GM23338 (cell line): ENCODE data around the gene ENC1. TPM values are rescaled to one million over a fixed set of nuclear protein-coding genes. Genes with fewer than 3 reads are reported as not detected.

Source experiments
- ATAC-seq: fragments of 200-7000 bp; cut with Tn5 transposase; 3 replicates; pipeline ENCODE4 v1.9.1; 2020
- DNase-seq: peaks from one replicate; pipeline ENCODE4 v3.0.0-alpha.2; 2015; ENCODE audit warnings: low spot score
- H2AFZ ChIP-seq: fragments of 200-600 bp; sonication (generic); 2 replicates; pipeline ENCODE4 v1.8.0; 2016; ENCODE audit warnings: antibody characterized with exemption, mild to moderate bottlenecking, moderate library complexity
- H3F3A ChIP-seq: fragments of 200-600 bp; sonication (generic); replicated peaks from 2 replicates; pipeline ENCODE4 v1.8.0; 2017; ENCODE audit warnings: antibody characterized with exemption, mixed run types, low read depth
- H3K27ac ChIP-seq: fragments of 200-600 bp; sonication (generic); 2 replicates; pipeline ENCODE4 v1.6.1; 2016; ENCODE audit warnings: low read depth
- H3K27me3 ChIP-seq: fragments of 200-600 bp; sonication (generic); 2 replicates; pipeline ENCODE4 v1.8.0; 2016; ENCODE audit warnings: mild to moderate bottlenecking, mixed run types, moderate library complexity; ENCODE audit not compliant: insufficient read depth
- H3K36me3 ChIP-seq: fragments of 200-600 bp; sonication (generic); 2 replicates; pipeline ENCODE4 v1.8.0; 2016; ENCODE audit warnings: mild to moderate bottlenecking; ENCODE audit not compliant: insufficient read depth
- H3K4me1 ChIP-seq: fragments of 200-600 bp; sonication (generic); 2 replicates; pipeline ENCODE4 v1.8.0; 2016; ENCODE audit warnings: mild to moderate bottlenecking, moderate library complexity; ENCODE audit not compliant: insufficient read depth
- H3K4me2 ChIP-seq: fragments of 200-600 bp; sonication (generic); 2 replicates; pipeline ENCODE4 v1.7.1; 2017; ENCODE audit warnings: mixed run types
- H3K4me3 ChIP-seq: fragments of 200-600 bp; sonication (generic); 2 replicates; pipeline ENCODE4 v1.6.1; 2016; ENCODE audit warnings: mixed run types
- H3K79me2 ChIP-seq: fragments of 200-600 bp; sonication (generic); replicated peaks from 2 replicates; pipeline ENCODE4 v1.8.0; 2017; ENCODE audit warnings: mild to moderate bottlenecking; ENCODE audit not compliant: insufficient read depth
- H3K9me2 ChIP-seq: fragments of 200-600 bp; sonication (generic); 2 replicates; pipeline ENCODE4 v1.8.0; 2017; ENCODE audit not compliant: insufficient read depth
- H4K20me1 ChIP-seq: fragments of 200-600 bp; sonication (generic); replicated peaks from 2 replicates; pipeline ENCODE4 v1.8.0; 2017; ENCODE audit warnings: mild to moderate bottlenecking; ENCODE audit not compliant: insufficient read depth
- H3K27ac Mint-ChIP-seq: 2 replicates; pipeline ENCODE4 v1.8.0; 2020; ENCODE audit warnings: inconsistent platforms, mild to moderate bottlenecking, moderate library complexity, mixed read lengths
- H3K27me3 Mint-ChIP-seq: 3 replicates; pipeline ENCODE4 v1.8.0; 2022; ENCODE audit warnings: low read depth, mild to moderate bottlenecking, moderate library complexity, mixed read lengths, inconsistent platforms; ENCODE audit not compliant: insufficient read depth, poor library complexity
- H3K36me3 Mint-ChIP-seq: 3 replicates; pipeline ENCODE4 v1.8.0; 2021; ENCODE audit warnings: low read depth, mild to moderate bottlenecking, inconsistent platforms, moderate library complexity, mixed read lengths
- H3K4me1 Mint-ChIP-seq: 3 replicates; pipeline ENCODE4 v1.8.0; 2020; ENCODE audit warnings: mild to moderate bottlenecking, inconsistent platforms, mixed read lengths
- H3K4me3 Mint-ChIP-seq: 3 replicates; pipeline ENCODE4 v1.8.0; 2021; ENCODE audit warnings: moderate library complexity, mild to moderate bottlenecking, inconsistent platforms, mixed read lengths
- H3K9me3 Mint-ChIP-seq: 3 replicates; pipeline ENCODE4 v1.8.0; 2020; ENCODE audit warnings: moderate library complexity, mild to moderate bottlenecking, inconsistent platforms, mixed read lengths
- CTCF ChIP-seq, 2 experiments: fragments of 200-600 bp in 1 of 2; sonication (generic) in 1 of 2; conservative IDR thresholded peaks; 2 replicates each; pipeline versions ENCODE4 v1.5.1 to v1.6.1; 2016 to 2017; ENCODE audit warnings: antibody characterized with exemption in 2 of 2, low read depth in 2 of 2, mild to moderate bottlenecking in 2 of 2, moderate library complexity in 1 of 2
- EZH2 ChIP-seq: fragments of 200-600 bp; sonication (generic); IDR thresholded peaks from one replicate; pipeline ENCODE4 v1.8.0; 2017; ENCODE audit warnings: antibody characterized with exemption, mild to moderate bottlenecking, low read depth; ENCODE audit not compliant: unreplicated experiment
- EZH2phosphoT487 ChIP-seq: fragments of 200-600 bp; sonication (generic); IDR thresholded peaks from one replicate; pipeline ENCODE4 v1.8.1; 2018; ENCODE audit warnings: antibody characterized with exemption; ENCODE audit not compliant: unreplicated experiment
- JUNB ChIP-seq: IDR thresholded peaks from one replicate; pipeline ENCODE4 v1.6.1; 2016; ENCODE audit warnings: antibody characterized with exemption; ENCODE audit not compliant: unreplicated experiment
- NANOG ChIP-seq: IDR thresholded peaks from 2 replicates; pipeline ENCODE4 v1.6.1; 2016; ENCODE audit warnings: antibody characterized with exemption, borderline replicate concordance
- ZNF331 ChIP-seq: fragments of 250-450 bp; sonication (Bioruptor Pico); IDR thresholded peaks from 2 replicates; pipeline ENCODE4 v1.5.0; 2020; ENCODE audit warnings: low read depth, mild to moderate bottlenecking, moderate library complexity
- ZNF462 ChIP-seq: fragments of 250-450 bp; sonication (Bioruptor Pico); IDR thresholded peaks from 2 replicates; pipeline ENCODE4 v1.5.0; 2020; ENCODE audit warnings: mild to moderate bottlenecking, moderate library complexity
- polyA plus RNA-seq: library from polyadenylated mRNA; unstranded; fragments of >200 nt; fragmentation: Nextera tagmentation; extraction: Ambion mirVana; gene quantifications from 2 replicates; pipeline ENCODE4 v1.2.1, GENCODE V29; 2016
- total RNA-seq: library from RNA; depleted of rRNA; stranded (reverse); fragments of >200 nt; shearing (Covaris generic); gene quantifications from 2 replicates; pipeline ENCODE4 v1.2.3, GENCODE V29; 2014; rRNA removed

ENC1 gene
- total and polyA plus RNA-seq, 2 experiments from 2014 or later = 8.2 to 27.9 TPM

GRCh38 chr5:74579215-74579614 lies 61.3 kb downstream of the ENC1 start (continued):
- TF ChIP-seq ZNF462 (CRISPR knock-in tag) = no peak
- no peak for TF ChIP-seq EZH2phosphoT487
- TF ChIP-seq ZNF331 (CRISPR knock-in tag) = no peak
- no peak for TF ChIP-seq JUNB
- TF ChIP-seq EZH2 = no peak

GRCh38 chr5:74578356-74579044 lies 62.0 kb downstream of the ENC1 start:
- H3K27me3 Mint-ChIP-seq = peaks cover 5% of the 10 kb centered on the region
- Histone ChIP-seq H3K4me1 (no peaks in the 10 kb centered on the region), H3K4me3 (no peak overlapping the region), H3K79me2 (no peaks in the 10 kb centered on the region), H3K36me3 (no peaks in the 10 kb centered on the region), H3K9me2 (0 out of 2 replicates have a peak, but pooled peaks cover 4% of the 10 kb centered on the region), H3K4me2 (no peak overlapping the region), H3F3A (no peaks in the 10 kb centered on the region), H3K27me3 (no peaks in the 10 kb centered on the region), H4K20me1 (no peaks in the 10 kb centered on the region), H2AFZ (no peak overlapping the region; the same call in 1 of the 2 replicates), H3K27ac (no peak overlapping the region)
- no peaks in the 10 kb centered on the region for H3K36me3 Mint-ChIP-seq
- ATAC-seq = no peak
- H3K4me1 Mint-ChIP-seq = no peaks in the 10 kb centered on the region; the same call in 2 of the 3 replicates
- H3K9me3 Mint-ChIP-seq = no peaks in the 10 kb centered on the region
- TF ChIP-seq NANOG (no peak), CTCF (conservative IDR thresholded peaks at IDR 0.05; ENCODE audit: low read depth in 2 of 2) (no peak)
- H3K4me3 Mint-ChIP-seq = no peak overlapping the region
- H3K27ac Mint-ChIP-seq = no peak overlapping the region
- no peak for DNase-seq

Other genes with a start within 250 kb of the ENC1 start
- 57.8 and 70.8 TPM in 2 replicates for gene HEXB, start 44.5 kb upstream of the ENC1 start, total RNA-seq
- 49.2 and 53.2 TPM in 2 replicates for gene HEXB, start 44.5 kb upstream of the ENC1 start, polyA plus RNA-seq
- gene GFM2, start 126.4 kb upstream of the ENC1 start, total RNA-seq = 50.1 and 50.8 TPM in 2 replicates
- gene GFM2, start 126.4 kb upstream of the ENC1 start, polyA plus RNA-seq = 26.6 and 28.5 TPM in 2 replicates
- gene NSA2, start 126.5 kb upstream of the ENC1 start, total RNA-seq = 103 and 115 TPM in 2 replicates
- gene NSA2, start 126.5 kb upstream of the ENC1 start, polyA plus RNA-seq = 244 and 259 TPM in 2 replicates
- 78.7 and 97.7 TPM in 2 replicates for gene FAM169A, start 225.7 kb upstream of the ENC1 start, total RNA-seq
- gene FAM169A, start 225.7 kb upstream of the ENC1 start, polyA plus RNA-seq = 12.2 and 16.9 TPM in 2 replicates